ENCODE measurements around the gene GPR143. TPM values are rescaled to one million over a fixed set of nuclear protein-coding genes. Genes with fewer than 3 reads are reported as not detected.

GPR143 gene
- total and polyA plus RNA-seq, 9 of the 15 experiments (the other 6 are each of a cell fraction or from before 2014, with no cell fraction given): not detected

DNA sequence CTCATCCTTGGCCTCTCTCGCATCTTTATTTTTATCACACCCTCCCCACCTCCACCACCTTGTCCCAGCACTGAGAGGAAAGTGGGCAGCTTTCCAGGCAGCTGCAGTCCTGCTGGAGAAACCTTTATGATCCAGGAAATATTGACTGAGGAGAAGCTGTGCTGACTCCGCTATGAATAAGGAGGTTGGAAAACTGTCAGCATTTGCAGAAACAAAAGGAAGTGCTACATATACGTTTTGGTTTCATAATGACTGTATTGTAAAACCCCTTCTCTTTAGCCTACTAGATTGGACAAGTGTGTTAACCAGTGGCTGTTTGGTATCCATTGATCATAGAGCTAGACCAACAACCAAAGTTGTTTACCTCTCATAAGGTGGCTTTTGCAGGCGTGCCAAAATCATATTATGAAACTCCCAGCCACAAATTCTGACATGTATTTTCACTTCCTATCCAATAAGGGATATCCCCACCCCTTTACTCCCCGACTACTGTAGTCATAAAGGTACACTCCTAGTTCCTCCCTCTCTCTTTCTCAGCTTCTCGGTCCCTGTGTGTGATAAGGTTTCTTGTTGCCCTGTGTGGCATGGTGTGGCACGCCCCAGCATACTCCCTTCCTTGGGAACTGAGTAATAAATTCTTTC is 88.4 kb downstream of the GPR143 start:
- Histone ChIP-seq H3K36me3 (ENCODE audit: control insufficient read depth, insufficient read depth, low read length) (peaks cover 4% of the 10 kb centered on the region; the same call in 1 of the 3 replicates), H3K9me1 (ENCODE audit: control insufficient read depth, insufficient read depth, low read length) (no peaks in the 10 kb centered on the region), H4K20me1 (replicated peaks; ENCODE audit: control insufficient read depth, insufficient read depth, low read length) (no peaks in the 10 kb centered on the region), H3K4me2 (ENCODE audit: insufficient read depth, low read length) (no peak overlapping the region), H3K27me3 (ENCODE audit: control insufficient read depth in 2 of 2, insufficient read depth in 2 of 2, low read length in 2 of 2) (no peaks in the 10 kb centered on the region), H3K4me1 (replicated peaks in 1 of 2; ENCODE audit: control insufficient read depth in 2 of 2, insufficient read depth in 2 of 2, low read length in 2 of 2) (no peaks in the 10 kb centered on the region), H3K9ac (ENCODE audit: insufficient read depth in 1 of 2, low read depth in 2 of 2, low read length in 2 of 2) (no peak overlapping the region), H2AFZ (ENCODE audit: low read depth, low read length) (no peak overlapping the region), H3K4me3 (no peak overlapping the region), H3K79me2 (ENCODE audit: control insufficient read depth, insufficient read depth, low read length) (no peaks in the 10 kb centered on the region), H3K9me3 (replicated peaks; ENCODE audit: control insufficient read depth, insufficient read depth, low read depth, low read length) (no peaks in the 10 kb centered on the region), H3K27ac (ENCODE audit: extremely low read depth, low read depth, low read length) (no peak overlapping the region)
- ChIA-PET POLR2A (no interaction called here), CTCF (ENCODE audit: low intra/inter-chr PET ratio) (no interaction called here)
- WGBS (ENCODE audit: insufficient coverage, low coverage, missing lambda C conversion rate): 87% methylated on average over 6 of the region's 7 CpGs
- in situ Hi-C loops (cut with MboI) (no loop called here), intact Hi-C loops (cut with micrococcal nuclease) (no loop called here)
- no TSS peak for BruUV-seq (replicated peaks)
- no peak for FAIRE-seq
- no peak for DNase-seq (ENCODE audit: extremely low read depth in 1 of 4, low spot score in 3 of 4)
- no peak for ATAC-seq
- no peak for TF ChIP-seq ZC3H8 (IDR thresholded peaks at IDR 0.05)
- TF ChIP-seq CBX5 (IDR thresholded peaks at IDR 0.05; ENCODE audit: borderline replicate concordance, low read depth): no peak
- TF ChIP-seq, protein P1, sequence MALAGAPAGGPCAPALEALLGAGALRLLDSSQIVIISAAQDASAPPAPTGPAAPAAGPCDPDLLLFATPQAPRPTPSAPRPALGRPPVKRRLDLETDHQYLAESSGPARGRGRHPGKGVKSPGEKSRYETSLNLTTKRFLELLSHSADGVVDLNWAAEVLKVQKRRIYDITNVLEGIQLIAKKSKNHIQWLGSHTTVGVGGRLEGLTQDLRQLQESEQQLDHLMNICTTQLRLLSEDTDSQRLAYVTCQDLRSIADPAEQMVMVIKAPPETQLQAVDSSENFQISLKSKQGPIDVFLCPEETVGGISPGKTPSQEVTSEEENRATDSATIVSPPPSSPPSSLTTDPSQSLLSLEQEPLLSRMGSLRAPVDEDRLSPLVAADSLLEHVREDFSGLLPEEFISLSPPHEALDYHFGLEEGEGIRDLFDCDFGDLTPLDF (CRISPR knock-in tag; IDR thresholded peaks at IDR 0.05): no peak
- no peak for TF ChIP-seq ATF7 (IDR thresholded peaks at IDR 0.05)
- no peak for TF ChIP-seq LCOR (CRISPR knock-in tag; IDR thresholded peaks at IDR 0.05)
- TF ChIP-seq ZNF3 (CRISPR knock-in tag; IDR thresholded peaks at IDR 0.05): no peak
- TF ChIP-seq, protein P2, sequence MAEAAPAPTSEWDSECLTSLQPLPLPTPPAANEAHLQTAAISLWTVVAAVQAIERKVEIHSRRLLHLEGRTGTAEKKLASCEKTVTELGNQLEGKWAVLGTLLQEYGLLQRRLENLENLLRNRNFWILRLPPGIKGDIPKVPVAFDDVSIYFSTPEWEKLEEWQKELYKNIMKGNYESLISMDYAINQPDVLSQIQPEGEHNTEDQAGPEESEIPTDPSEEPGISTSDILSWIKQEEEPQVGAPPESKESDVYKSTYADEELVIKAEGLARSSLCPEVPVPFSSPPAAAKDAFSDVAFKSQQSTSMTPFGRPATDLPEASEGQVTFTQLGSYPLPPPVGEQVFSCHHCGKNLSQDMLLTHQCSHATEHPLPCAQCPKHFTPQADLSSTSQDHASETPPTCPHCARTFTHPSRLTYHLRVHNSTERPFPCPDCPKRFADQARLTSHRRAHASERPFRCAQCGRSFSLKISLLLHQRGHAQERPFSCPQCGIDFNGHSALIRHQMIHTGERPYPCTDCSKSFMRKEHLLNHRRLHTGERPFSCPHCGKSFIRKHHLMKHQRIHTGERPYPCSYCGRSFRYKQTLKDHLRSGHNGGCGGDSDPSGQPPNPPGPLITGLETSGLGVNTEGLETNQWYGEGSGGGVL (CRISPR knock-in tag; IDR thresholded peaks at IDR 0.05): no peak
- TF ChIP-seq EHMT2 (IDR thresholded peaks at IDR 0.05): no peak
- TF ChIP-seq NFXL1 (CRISPR knock-in tag; IDR thresholded peaks at IDR 0.05): no peak
- no peak for TF ChIP-seq JUN (IDR thresholded peaks at IDR 0.05; ENCODE audit: borderline replicate concordance, low read depth, low read length)
- no peak for TF ChIP-seq JUN (CRISPR knock-in tag; IDR thresholded peaks at IDR 0.05; ENCODE audit: borderline replicate concordance)
- TF ChIP-seq, protein P3, sequence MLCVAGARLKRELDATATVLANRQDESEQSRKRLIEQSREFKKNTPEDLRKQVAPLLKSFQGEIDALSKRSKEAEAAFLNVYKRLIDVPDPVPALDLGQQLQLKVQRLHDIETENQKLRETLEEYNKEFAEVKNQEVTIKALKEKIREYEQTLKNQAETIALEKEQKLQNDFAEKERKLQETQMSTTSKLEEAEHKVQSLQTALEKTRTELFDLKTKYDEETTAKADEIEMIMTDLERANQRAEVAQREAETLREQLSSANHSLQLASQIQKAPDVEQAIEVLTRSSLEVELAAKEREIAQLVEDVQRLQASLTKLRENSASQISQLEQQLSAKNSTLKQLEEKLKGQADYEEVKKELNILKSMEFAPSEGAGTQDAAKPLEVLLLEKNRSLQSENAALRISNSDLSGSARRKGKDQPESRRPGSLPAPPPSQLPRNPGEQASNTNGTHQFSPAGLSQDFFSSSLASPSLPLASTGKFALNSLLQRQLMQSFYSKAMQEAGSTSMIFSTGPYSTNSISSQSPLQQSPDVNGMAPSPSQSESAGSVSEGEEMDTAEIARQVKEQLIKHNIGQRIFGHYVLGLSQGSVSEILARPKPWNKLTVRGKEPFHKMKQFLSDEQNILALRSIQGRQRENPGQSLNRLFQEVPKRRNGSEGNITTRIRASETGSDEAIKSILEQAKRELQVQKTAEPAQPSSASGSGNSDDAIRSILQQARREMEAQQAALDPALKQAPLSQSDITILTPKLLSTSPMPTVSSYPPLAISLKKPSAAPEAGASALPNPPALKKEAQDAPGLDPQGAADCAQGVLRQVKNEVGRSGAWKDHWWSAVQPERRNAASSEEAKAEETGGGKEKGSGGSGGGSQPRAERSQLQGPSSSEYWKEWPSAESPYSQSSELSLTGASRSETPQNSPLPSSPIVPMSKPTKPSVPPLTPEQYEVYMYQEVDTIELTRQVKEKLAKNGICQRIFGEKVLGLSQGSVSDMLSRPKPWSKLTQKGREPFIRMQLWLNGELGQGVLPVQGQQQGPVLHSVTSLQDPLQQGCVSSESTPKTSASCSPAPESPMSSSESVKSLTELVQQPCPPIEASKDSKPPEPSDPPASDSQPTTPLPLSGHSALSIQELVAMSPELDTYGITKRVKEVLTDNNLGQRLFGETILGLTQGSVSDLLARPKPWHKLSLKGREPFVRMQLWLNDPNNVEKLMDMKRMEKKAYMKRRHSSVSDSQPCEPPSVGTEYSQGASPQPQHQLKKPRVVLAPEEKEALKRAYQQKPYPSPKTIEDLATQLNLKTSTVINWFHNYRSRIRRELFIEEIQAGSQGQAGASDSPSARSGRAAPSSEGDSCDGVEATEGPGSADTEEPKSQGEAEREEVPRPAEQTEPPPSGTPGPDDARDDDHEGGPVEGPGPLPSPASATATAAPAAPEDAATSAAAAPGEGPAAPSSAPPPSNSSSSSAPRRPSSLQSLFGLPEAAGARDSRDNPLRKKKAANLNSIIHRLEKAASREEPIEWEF (CRISPR knock-in tag; IDR thresholded peaks at IDR 0.05): no peak
- no peak for TF ChIP-seq POLR3A (IDR thresholded peaks at IDR 0.05; ENCODE audit: borderline replicate concordance, extremely low read depth, insufficient read depth, insufficient read length)
- no peak for TF ChIP-seq GTF2F1 (IDR thresholded peaks at IDR 0.05; ENCODE audit: low read depth, low read length)
- TF ChIP-seq TEAD2 (tag; IDR thresholded peaks at IDR 0.05): no peak
- TF ChIP-seq ZFP1 (CRISPR knock-in tag; IDR thresholded peaks at IDR 0.05): no peak
- no peak for TF ChIP-seq ZNF717 (CRISPR knock-in tag; IDR thresholded peaks at IDR 0.05)
